HG02973 (cell line): ENCODE results near the gene ARID3A.

Source experiments
- ATAC-seq: cut with Tn5 transposase; IDR thresholded peaks from one replicate; pipeline ENCODE4 v1.9.1; 2021; ENCODE audit warnings: moderate library complexity; ENCODE audit not compliant: unreplicated experiment

ARID3A gene

DNA sequence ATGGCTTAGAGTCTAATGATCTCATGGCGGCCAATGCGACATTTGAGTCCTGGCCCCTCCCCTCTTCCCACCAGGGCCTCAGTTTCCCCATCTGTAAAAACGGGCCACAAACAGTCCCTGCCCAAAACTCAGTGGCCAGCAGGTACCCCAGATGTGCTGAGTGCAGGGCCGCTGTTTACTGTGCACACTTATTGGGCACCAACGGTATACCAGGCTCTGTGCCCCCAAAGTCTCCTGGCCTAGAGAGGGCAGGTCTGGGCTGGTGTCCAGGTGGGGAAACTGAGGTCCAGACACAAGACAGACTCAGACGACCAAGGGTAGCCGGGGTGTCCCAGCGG lies 34.7 kb downstream of the ARID3A start:
- ATAC-seq, result no peak

DNA sequence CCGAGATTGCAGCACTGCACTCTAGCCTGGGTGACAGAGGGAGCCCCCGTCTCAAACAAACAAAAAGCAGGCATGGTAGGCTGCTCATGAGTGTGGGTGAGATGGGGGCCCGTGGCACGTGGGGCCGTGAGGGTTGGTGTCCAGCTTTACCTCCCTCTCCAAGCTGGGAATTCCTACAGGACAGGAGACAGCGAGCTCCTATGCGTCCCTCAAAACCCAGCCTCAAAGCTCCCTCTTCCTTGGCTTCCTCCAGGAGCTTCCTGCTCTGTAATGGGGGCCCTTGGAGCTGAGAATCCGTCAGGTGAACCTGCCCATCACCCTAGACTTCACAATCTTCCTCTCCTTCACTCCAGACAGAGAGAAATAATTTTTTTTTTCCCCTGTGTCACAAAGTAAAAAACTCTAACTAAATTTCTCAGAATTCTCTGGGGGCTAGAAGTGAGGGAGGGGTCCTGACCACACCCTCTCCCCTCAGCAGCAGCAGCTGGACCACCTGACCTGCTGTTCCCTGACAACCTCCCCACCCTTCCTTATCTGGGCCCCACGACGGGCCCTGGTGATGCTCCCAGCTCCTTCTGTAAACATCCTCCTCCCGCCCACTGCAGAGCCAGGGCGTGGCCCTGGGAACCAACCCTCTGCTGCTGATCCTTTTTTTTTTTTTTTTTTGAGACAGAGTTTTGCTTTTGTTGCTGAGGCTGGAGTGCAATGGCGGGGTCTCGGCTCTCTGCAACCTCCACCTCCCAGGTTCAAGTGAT lies 36.2 kb downstream of the ARID3A start:
- no peak for ATAC-seq

DNA sequence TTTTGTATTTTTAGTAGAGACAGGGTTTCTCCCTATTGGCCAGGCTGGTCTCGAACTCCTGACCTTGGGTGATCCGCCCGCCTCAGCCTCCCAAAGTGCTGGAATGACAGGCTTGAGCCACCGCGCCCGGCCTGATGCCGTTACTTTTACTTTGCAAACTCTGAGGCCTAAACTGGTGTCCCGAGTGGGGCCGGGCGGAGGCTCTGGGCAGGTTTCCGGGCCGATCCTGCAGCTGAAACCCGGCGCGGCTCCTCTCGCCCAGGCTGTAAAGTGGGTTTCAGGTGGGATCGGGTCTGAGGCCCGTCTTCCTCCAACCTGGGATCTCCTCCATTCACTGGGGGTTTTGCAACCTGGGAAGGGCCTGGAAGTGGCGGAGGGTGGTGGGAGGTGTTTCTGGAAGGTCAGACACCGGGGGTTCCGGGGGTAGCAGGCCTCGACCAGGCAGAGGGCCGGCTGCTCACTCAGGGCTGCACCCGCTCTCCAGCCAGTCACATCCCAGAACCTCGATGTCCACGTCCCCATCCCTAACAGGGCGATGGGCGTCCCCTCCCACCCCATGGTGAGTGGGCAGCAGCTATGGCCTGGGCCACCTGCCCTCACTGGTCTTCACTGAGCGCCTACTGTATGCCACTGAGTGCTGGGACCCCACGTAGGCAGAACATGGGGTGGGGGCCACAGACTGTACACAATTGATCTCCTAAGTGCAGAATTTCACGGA lies 37.0 kb downstream of the ARID3A start:
- ATAC-seq, result no peak

GRCh38 chr19:963486-963951 lies 37.7 kb downstream of the ARID3A start:
- no peak for ATAC-seq

GRCh38 chr19:964116-964520 lies 38.3 kb downstream of the ARID3A start:
- ATAC-seq, result no peak

GRCh38 chr19:964761-965694 lies 39.2 kb downstream of the ARID3A start:
- no peak for ATAC-seq

- ATAC-seq, result no peak
Measured at GRCh38 chr19:966485-967088, 40.8 kb downstream of the ARID3A start.

GRCh38 chr19:970695-971094 lies 44.9 kb downstream of the ARID3A start:
- ATAC-seq, result no peak

DNA sequence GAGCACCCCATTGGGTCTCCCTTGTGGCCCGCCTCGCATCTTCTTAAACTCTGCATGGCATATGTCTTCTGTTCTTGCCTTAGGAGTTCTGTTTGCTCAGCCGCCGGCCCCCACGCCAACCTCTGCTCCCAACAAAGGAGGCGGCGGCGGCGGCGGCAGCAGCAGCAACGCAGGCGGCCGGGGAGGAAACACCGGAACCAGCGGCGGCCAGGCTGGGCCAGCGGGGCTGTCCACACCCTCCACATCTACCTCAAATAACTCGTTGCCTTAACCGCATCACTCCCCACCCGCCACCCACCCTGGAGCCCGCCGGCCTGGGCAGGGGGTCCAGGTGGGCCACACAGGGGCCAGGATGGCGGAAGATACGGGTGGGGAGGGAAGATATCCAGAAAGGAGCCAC lies 46.0 kb downstream of the ARID3A start:
- no peak for ATAC-seq

GRCh38 chr19:972281-972680 lies 46.4 kb downstream of the ARID3A start:
- ATAC-seq, result no peak

- ATAC-seq, result no peak
Measured at GRCh38 chr19:973726-974563, 48.1 kb downstream of the ARID3A start.

- no peak for ATAC-seq
Measured at GRCh38 chr19:974564-975257, 48.9 kb downstream of the ARID3A start.

- no peak for ATAC-seq
Measured at GRCh38 chr19:976476-976875, 50.6 kb downstream of the ARID3A start.

GRCh38 chr19:977058-977464 lies 51.2 kb downstream of the ARID3A start:
- ATAC-seq, result no peak

DNA sequence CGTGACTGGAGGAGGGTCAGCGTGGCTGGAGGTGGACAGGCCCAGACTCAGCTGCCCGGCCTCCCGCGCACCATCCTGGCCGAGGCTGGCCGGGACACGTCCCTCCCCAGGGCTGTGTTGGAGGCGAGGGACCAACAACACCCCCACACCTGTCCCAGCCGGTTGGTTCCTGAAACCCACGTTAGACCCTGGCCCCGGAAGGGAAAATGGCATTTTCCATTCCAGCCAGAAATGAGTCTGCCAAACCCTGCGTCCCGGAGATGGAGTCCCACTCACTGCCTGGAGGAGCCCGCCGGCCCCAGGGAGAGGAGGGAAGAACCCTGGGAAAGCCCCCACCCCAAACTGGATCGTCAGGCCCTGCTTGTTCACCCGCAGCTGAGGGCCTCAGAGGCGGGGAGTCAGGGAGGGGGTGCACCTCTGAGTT lies 53.5 kb downstream of the ARID3A start:
- no peak for ATAC-seq

DNA sequence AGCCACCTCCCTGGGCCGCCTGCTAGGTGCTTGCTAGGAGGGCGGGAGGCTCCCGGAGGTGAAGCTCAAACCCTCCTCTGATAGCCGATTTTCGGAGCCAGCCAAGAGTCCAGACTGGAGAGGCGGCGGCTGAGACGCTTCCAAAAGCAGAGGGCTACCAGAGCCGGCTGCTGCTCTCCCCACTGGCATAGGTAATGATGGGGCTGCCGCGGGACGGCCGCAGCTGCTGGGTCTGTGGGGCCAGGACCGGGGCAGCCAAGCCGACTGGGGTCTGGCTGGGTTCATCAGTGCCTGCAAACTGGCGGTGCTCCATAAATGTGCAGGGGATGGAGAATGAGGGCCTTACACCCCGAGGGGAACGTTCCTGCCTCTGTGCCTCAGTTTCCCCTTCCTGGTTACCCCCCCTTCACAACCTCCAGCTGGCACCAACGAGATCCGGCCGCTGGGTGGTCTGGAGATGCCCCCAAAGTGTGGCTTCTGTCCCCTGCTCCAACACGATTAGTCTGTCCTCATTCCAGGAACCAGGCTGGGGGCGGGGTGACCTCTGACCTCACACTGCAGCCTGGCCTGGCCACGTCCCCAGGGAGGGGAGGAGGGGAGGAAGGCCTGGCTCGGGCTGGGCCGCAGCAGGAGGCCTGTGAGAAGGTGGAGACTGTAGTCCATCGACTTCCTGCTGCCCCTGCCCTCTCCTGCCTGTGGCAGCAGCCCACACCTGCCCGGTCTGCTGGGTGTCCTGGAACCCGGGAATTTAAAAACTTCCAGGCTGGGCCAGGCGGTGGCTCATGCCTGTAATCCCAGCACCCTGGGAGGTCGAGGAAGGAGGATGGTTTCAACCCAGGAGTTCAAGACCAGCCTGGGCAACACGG lies 54.5 kb downstream of the ARID3A start:
- no peak for ATAC-seq

- ATAC-seq, result peak; percentile 54
Measured at GRCh38 chr19:982567-983170, 56.8 kb downstream of the ARID3A start.
